Activated CD4-positive, alpha-beta T cell treated with anti-CD3 and anti-CD28 coated beads for 4 hours (primary cell): ENCODE measurements around the gene FGD3.

Experiments used
- DNase-seq, 2 donors: peaks; one replicate each; pipeline ENCODE4 v3.0.0-alpha.2; 2020

FGD3 gene

GRCh38 chr9:93057703-93058354, 110.5 kb downstream of the FGD3 start:
- DNase-seq = no peak

- DNase-seq = peak; percentile 67 to 73
Observed at GRCh38 chr9:93058355-93059010, 111.2 kb downstream of the FGD3 start, which contains the start of gene SUSD3. SUSD3 (plus strand) TSS chr9:93058701; CDS start chr9:93058743, 42 bp downstream.

GRCh38 chr9:93059011-93059714, 111.8 kb downstream of the FGD3 start:
- DNase-seq = peak; percentile 29 to 50

GRCh38 chr9:93059715-93060578, 112.6 kb downstream of the FGD3 start:
- DNase-seq = no peak

GRCh38 chr9:93060746-93061259, 113.5 kb downstream of the FGD3 start:
- no peak for DNase-seq

- DNase-seq = no peak
Observed at GRCh38 chr9:93061260-93061751, 114.0 kb downstream of the FGD3 start.

- DNase-seq = no peak
Observed at GRCh38 chr9:93061791-93062763, 114.8 kb downstream of the FGD3 start.

- peak; percentile 79 to 83 for DNase-seq
Observed at GRCh38 chr9:93064392-93065134, 117.2 kb downstream of the FGD3 start.

- DNase-seq = no peak
Observed at GRCh38 chr9:93065135-93065720, 117.9 kb downstream of the FGD3 start.

GRCh38 chr9:93066978-93067603, 119.8 kb downstream of the FGD3 start:
- DNase-seq = no peak

GRCh38 chr9:93068956-93069355, 121.6 kb downstream of the FGD3 start:
- DNase-seq = no peak

- DNase-seq = no peak
Observed at GRCh38 chr9:93071464-93071863, 124.1 kb downstream of the FGD3 start.

GRCh38 chr9:93072383-93072795, 125.1 kb downstream of the FGD3 start:
- peak in 1 of 2 donors; percentile 39 for DNase-seq

GRCh38 chr9:93076101-93076791, 128.9 kb downstream of the FGD3 start:
- DNase-seq = no peak

- DNase-seq = no peak
Observed at GRCh38 chr9:93076792-93077128, 129.4 kb downstream of the FGD3 start.

GRCh38 chr9:93077367-93077766, 130.0 kb downstream of the FGD3 start:
- no peak for DNase-seq

GRCh38 chr9:93077811-93078210, 130.5 kb downstream of the FGD3 start:
- DNase-seq = no peak

GRCh38 chr9:93079371-93079770, 132.0 kb downstream of the FGD3 start:
- DNase-seq = no peak

- DNase-seq = no peak
Observed at GRCh38 chr9:93080406-93080805, 133.1 kb downstream of the FGD3 start.
